ENCODE results near the gene TRPV2. TPM values are rescaled to one million over a fixed set of nuclear protein-coding genes. Genes with fewer than 3 reads are reported as not detected.

TRPV2 gene
- total and polyA plus RNA-seq, 9 of the 15 experiments (the other 6 are each of a cell fraction or from before 2014, with no cell fraction given) = 10.0 to 97.5 (median 30.3) TPM

- BruUV-seq (replicated peaks) = no TSS peak
- in situ Hi-C loops (cut with MboI) = no loop called here
- ATAC-seq = no peak
- H3K79me2 ChIP-seq (ENCODE audit: control insufficient read depth, insufficient read depth, low read length) = no peaks in the 10 kb centered on the region
- FAIRE-seq = no peak
- peaks cover 0 to 9% of the 10 kb centered on the region in 2 experiments; a peak in 1 of 5 replicates for H3K27me3 ChIP-seq (ENCODE audit: control insufficient read depth in 2 of 2, insufficient read depth in 2 of 2, low read length in 2 of 2)
- 4% methylated on average over 5 of the region's 8 CpGs for WGBS (ENCODE audit: insufficient coverage, low coverage, missing lambda C conversion rate)
- no peak overlapping the region for H3K4me3 ChIP-seq
- no peak for DNase-seq (ENCODE audit: extremely low read depth in 1 of 4, low spot score in 3 of 4)
- no peaks in the 10 kb centered on the region for H3K9me3 ChIP-seq (replicated peaks; ENCODE audit: control insufficient read depth, insufficient read depth, low read depth, low read length)
- H3K36me3 ChIP-seq (ENCODE audit: control insufficient read depth, insufficient read depth, low read length) = no peaks in the 10 kb centered on the region
- no peak overlapping the region for H3K9ac ChIP-seq (ENCODE audit: insufficient read depth in 1 of 2, low read depth in 2 of 2, low read length in 2 of 2)
- CTCF ChIA-PET (ENCODE audit: low intra/inter-chr PET ratio) = no interaction called here
- intact Hi-C loops (cut with micrococcal nuclease) = no loop called here
- no peaks in the 10 kb centered on the region; the same call in 1 of the 2 replicates for H4K20me1 ChIP-seq (replicated peaks; ENCODE audit: control insufficient read depth, insufficient read depth, low read length)
- POLR2A ChIA-PET = no interaction called here
- peaks cover 5 to 12% of the 10 kb centered on the region in 2 experiments; a peak in 4 of 5 replicates for H3K4me1 ChIP-seq (replicated peaks in 1 of 2; ENCODE audit: control insufficient read depth in 2 of 2, insufficient read depth in 2 of 2, low read length in 2 of 2)
- H3K27ac ChIP-seq (ENCODE audit: extremely low read depth, low read depth, low read length) = no peak overlapping the region
- H2AFZ ChIP-seq (ENCODE audit: low read depth, low read length) = no peak overlapping the region
- H3K9me1 ChIP-seq (ENCODE audit: control insufficient read depth, insufficient read depth, low read length) = no peaks in the 10 kb centered on the region
- no peak overlapping the region for H3K4me2 ChIP-seq (ENCODE audit: insufficient read depth, low read length)
- TF ChIP-seq XRCC5 (IDR thresholded peaks at IDR 0.05; ENCODE audit: low read depth, low read length) = no peak
- no peak for TF ChIP-seq TBP (optimal IDR thresholded peaks at IDR 0.05; ENCODE audit: low read depth, low read length)
- TF ChIP-seq MEIS2 (IDR thresholded peaks at IDR 0.05; ENCODE audit: partially characterized antibody) = no peak
- TF ChIP-seq FOXK2 (conservative IDR thresholded peaks at IDR 0.05 in 1 of 2, IDR thresholded peaks at IDR 0.05 in 1 of 2; ENCODE audit: low read depth in 2 of 2) = no peak
- no peak for TF ChIP-seq NONO (IDR thresholded peaks at IDR 0.05; ENCODE audit: low read depth in 2 of 2, low read length in 1 of 2)
- TF ChIP-seq MCM3 (IDR thresholded peaks at IDR 0.05) = no peak
- TF ChIP-seq, protein P1, sequence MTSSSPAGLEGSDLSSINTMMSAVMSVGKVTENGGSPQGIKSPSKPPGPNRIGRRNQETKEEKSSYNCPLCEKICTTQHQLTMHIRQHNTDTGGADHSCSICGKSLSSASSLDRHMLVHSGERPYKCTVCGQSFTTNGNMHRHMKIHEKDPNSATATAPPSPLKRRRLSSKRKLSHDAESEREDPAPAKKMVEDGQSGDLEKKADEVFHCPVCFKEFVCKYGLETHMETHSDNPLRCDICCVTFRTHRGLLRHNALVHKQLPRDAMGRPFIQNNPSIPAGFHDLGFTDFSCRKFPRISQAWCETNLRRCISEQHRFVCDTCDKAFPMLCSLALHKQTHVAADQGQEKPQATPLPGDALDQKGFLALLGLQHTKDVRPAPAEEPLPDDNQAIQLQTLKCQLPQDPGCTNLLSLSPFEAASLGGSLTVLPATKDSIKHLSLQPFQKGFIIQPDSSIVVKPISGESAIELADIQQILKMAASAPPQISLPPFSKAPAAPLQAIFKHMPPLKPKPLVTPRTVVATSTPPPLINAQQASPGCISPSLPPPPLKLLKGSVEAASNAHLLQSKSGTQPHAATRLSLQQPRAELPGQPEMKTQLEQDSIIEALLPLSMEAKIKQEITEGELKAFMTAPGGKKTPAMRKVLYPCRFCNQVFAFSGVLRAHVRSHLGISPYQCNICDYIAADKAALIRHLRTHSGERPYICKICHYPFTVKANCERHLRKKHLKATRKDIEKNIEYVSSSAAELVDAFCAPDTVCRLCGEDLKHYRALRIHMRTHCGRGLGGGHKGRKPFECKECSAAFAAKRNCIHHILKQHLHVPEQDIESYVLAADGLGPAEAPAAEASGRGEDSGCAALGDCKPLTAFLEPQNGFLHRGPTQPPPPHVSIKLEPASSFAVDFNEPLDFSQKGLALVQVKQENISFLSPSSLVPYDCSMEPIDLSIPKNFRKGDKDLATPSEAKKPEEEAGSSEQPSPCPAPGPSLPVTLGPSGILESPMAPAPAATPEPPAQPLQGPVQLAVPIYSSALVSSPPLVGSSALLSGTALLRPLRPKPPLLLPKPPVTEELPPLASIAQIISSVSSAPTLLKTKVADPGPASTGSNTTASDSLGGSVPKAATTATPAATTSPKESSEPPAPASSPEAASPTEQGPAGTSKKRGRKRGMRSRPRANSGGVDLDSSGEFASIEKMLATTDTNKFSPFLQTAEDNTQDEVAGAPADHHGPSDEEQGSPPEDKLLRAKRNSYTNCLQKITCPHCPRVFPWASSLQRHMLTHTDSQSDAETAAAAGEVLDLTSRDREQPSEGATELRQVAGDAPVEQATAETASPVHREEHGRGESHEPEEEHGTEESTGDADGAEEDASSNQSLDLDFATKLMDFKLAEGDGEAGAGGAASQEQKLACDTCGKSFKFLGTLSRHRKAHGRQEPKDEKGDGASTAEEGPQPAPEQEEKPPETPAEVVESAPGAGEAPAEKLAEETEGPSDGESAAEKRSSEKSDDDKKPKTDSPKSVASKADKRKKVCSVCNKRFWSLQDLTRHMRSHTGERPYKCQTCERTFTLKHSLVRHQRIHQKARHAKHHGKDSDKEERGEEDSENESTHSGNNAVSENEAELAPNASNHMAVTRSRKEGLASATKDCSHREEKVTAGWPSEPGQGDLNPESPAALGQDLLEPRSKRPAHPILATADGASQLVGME (CRISPR knock-in tag; IDR thresholded peaks at IDR 0.05) = no peak
- TF ChIP-seq RHOXF2B (CRISPR knock-in tag; conservative IDR thresholded peaks at IDR 0.05) = no peak
- no peak for TF ChIP-seq PURB (CRISPR knock-in tag; IDR thresholded peaks at IDR 0.05; ENCODE audit: low read depth)
- no peak for TF ChIP-seq ZBTB43 (CRISPR knock-in tag; IDR thresholded peaks at IDR 0.05)
- TF ChIP-seq ATF1 (CRISPR knock-in tag; IDR thresholded peaks at IDR 0.05) = no peak
- TF ChIP-seq ATF1 (tag; IDR thresholded peaks at IDR 0.05) = no peak
- no peak for TF ChIP-seq ZBTB17 (CRISPR knock-in tag; IDR thresholded peaks at IDR 0.05)
- TF ChIP-seq ZZZ3 (IDR thresholded peaks at IDR 0.05) = no peak
- no peak for TF ChIP-seq LARP7 (IDR thresholded peaks at IDR 0.05)
- TF ChIP-seq YBX1 (IDR thresholded peaks at IDR 0.05) = no peak
- no peak for TF ChIP-seq SETDB1 (IDR thresholded peaks at IDR 0.05; ENCODE audit: low read length)
Measured at GRCh38 chr17:16482253-16482652, 66.9 kb downstream of the TRPV2 start.
